ENCODE measurements around the gene BCAP29.
A peak's percentile ranks its signal among the peaks of the same experiment; 100 is the strongest.

- TF ChIP-seq CTCF (IDR thresholded peaks at IDR 0.05) (no peak), POLR2A (IDR thresholded peaks at IDR 0.05) (peak in 1 of 2 donors; percentile 58)
Measured at GRCh38 chr7:107563775-107564552, 16.1 kb upstream of the BCAP29 start, which contains the start of the genes COG5 and DUS4L.

Measured in suprapubic skin (tissue), 3 donors.